Activated CD8-positive, alpha-beta memory T cell treated with anti-CD3 and anti-CD28 coated beads, Interleukin-2, amount 10 ng/mL, durations not matched to agents 7 days and 5 days (primary cell): Measurements from ENCODE around the gene GPR37L1. TPM values are rescaled to one million over a fixed set of nuclear protein-coding genes. Genes with fewer than 3 reads are reported as not detected.
"Not testable (repeated sequence)": the region's sequence is repeated elsewhere in the genome, so short reads cannot be mapped to it uniquely, and the experiment has no call there.

Experiments
- ATAC-seq: fragments of 150-1000 bp; cut with Tn5 transposase; one replicate; pipeline ENCODE4 v1.10.0; 2021; ENCODE audit warnings: moderate library complexity
- CTCF ChIA-PET: fragments of 350-600 bp; sonication (Branson Sonifier 250); formaldehyde crosslinking; loops from one replicate; lab custom pipeline; 2021; ENCODE audit warnings: antibody characterized with exemption; lab: Charles Lee
- DNase-seq: peaks from one replicate; pipeline ENCODE4 v3.0.0-alpha.2; 2020
- H3K27ac Mint-ChIP-seq: one replicate; pipeline ENCODE4 v1.8.0; 2021; ENCODE audit warnings: mild to moderate bottlenecking, mixed read lengths
- H3K27me3 Mint-ChIP-seq: one replicate; pipeline ENCODE4 v1.8.0; 2021; ENCODE audit warnings: mixed read lengths
- H3K36me3 Mint-ChIP-seq: one replicate; pipeline ENCODE4 v1.8.0; 2021; ENCODE audit warnings: mild to moderate bottlenecking, mixed read lengths
- H3K4me1 Mint-ChIP-seq: one replicate; pipeline ENCODE4 v1.8.0; 2021; ENCODE audit warnings: mixed read lengths
- H3K4me3 Mint-ChIP-seq: one replicate; pipeline ENCODE4 v1.8.0; 2021; ENCODE audit warnings: mild to moderate bottlenecking, moderate library complexity, mixed read lengths
- H3K9me3 Mint-ChIP-seq: one replicate; pipeline ENCODE4 v1.8.0; 2022; ENCODE audit warnings: low read depth, mixed read lengths
- total RNA-seq, 2 experiments: library from RNA; stranded (reverse); gene quantifications; one replicate each; pipeline ENCODE4 v1.2.3, GENCODE V29; 2021

Gene GPR37L1
- total RNA-seq, 2 experiments from 2014 or later = not detected

GRCh38 chr1:202164271-202165037, 41.7 kb downstream of the GPR37L1 start:
- ATAC-seq (peak; percentile 49), DNase-seq (peak; percentile 91)
- Mint-ChIP-seq H3K27me3 (no peaks in the 10 kb centered on the region), H3K27ac (peak overlapping the region; percentile 79), H3K36me3 (peaks cover 3% of the 10 kb centered on the region), H3K4me1 (peaks cover 60% of the 10 kb centered on the region), H3K9me3 (no peaks in the 10 kb centered on the region), H3K4me3 (peak overlapping the region; percentile 56)
- CTCF ChIA-PET = interaction anchor here (3.4 to 6.2 kb wide), 2 partner anchors 9 to 19 kb away, joined by 22 to 32 read pairs; no protein-coding TSS in a partner anchor

DNA sequence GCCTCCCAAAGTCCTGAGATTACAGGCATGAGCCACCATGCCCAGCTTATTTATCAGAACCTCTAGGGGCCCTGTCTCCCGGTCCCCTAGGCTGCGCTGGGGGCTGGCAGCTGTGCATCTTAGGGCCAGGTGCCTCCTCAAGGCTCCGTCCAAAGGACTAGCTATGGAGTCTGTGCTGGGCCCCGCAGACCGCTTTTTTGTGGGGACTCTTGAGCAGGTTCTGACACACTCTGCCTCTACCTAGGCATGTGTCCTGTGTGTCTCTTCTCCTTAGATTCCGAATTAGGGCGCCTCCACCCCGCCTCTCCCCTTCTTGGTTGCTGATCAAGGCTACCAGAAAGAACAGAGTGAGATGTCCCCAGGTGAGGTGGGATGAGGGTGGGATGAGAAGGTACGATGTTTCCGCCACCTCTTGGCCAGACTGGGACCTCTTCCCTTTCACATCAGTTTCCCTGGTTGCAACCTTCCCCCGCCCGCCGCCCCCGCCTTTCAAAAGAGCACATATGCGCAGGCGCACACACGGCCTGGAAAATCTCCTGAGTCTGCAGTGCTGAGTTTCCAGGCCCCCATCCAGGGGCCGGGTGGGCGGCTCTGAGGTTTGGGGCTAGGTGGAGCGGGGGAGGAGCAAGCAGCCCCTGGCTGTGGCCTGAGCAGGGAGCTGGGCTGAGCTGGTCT, 42.7 kb downstream of the GPR37L1 start:
- Mint-ChIP-seq H3K9me3 (no peaks in the 10 kb centered on the region), H3K36me3 (no peaks in the 10 kb centered on the region), H3K4me1 (peaks cover 59% of the 10 kb centered on the region), H3K27me3 (no peaks in the 10 kb centered on the region), H3K27ac (peak overlapping the region; percentile 79), H3K4me3 (peak overlapping the region; percentile 56)
- DNase-seq (peak; percentile 55), ATAC-seq (no peak)
- CTCF ChIA-PET = interaction anchor here (1.3 to 6.2 kb wide), 3 partner anchors 10 to 269 kb away, joined by 3 to 32 read pairs (median 22); no protein-coding TSS in a partner anchor

DNA sequence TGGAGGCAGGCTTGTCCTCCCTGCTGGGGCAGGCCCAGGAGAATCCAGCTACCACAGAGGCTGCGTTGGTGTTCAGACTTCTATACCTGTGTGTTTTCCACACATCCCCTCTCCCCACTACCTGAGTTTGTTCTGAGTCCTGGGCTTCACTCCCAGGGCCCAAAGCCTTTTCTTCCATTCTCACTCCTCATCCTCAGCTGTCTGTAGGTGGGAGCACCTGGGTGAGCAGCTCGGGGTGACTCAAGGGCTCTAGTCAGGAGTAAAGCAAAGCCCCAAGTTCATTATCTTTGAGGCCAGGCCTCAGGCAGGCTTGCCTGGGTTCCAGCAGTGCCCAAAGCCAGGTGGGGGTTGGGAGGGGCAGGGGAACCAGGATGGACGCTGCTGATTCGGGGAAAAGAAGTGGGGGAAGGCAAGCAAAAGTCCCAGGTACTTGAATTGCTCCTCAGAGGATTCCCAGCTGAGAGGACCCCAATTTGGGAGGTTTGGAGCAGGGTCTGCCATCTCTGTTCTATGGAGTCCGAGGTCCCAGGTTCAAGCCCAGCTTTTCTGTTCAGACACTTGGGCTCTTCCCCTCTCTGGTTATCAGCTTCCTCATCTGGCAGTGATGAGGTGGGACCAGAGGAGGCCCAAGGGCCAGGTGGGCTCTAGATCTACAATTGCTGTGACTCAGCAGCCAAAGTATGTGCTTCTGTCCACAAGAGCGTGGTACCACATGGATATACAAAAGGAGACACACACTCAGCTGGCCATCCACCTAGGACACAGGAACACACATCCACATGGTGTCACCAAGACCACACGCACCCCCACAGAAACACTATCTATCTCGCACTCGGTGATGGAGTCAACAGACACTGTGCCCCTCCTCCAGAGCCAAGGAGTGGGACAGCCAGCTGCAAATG, 43.5 kb downstream of the GPR37L1 start:
- Mint-ChIP-seq H3K4me3 (no peak overlapping the region), H3K9me3 (no peaks in the 10 kb centered on the region), H3K27me3 (no peaks in the 10 kb centered on the region), H3K27ac (peak overlapping the region; percentile 79), H3K4me1 (peaks cover 64% of the 10 kb centered on the region), H3K36me3 (no peaks in the 10 kb centered on the region)
- DNase-seq (no peak), ATAC-seq (no peak)
- CTCF ChIA-PET = interaction anchor here (1.3 to 3.4 kb wide), 2 partner anchors 11 to 270 kb away, joined by 3 to 22 read pairs; no protein-coding TSS in a partner anchor

- not testable (repeated sequence) for H3K27me3 Mint-ChIP-seq, H3K4me3 Mint-ChIP-seq, DNase-seq, H3K36me3 Mint-ChIP-seq, ATAC-seq, H3K9me3 Mint-ChIP-seq
- CTCF ChIA-PET = interaction anchor here (3.4 kb wide), 1 partner anchor 12 kb away, joined by 22 read pairs; no protein-coding TSS in a partner anchor
- H3K27ac Mint-ChIP-seq = peak overlapping the region; percentile 28
- H3K4me1 Mint-ChIP-seq = peaks cover 57% of the 10 kb centered on the region
Measured at GRCh38 chr1:202167054-202167453, 44.3 kb downstream of the GPR37L1 start.

DNA sequence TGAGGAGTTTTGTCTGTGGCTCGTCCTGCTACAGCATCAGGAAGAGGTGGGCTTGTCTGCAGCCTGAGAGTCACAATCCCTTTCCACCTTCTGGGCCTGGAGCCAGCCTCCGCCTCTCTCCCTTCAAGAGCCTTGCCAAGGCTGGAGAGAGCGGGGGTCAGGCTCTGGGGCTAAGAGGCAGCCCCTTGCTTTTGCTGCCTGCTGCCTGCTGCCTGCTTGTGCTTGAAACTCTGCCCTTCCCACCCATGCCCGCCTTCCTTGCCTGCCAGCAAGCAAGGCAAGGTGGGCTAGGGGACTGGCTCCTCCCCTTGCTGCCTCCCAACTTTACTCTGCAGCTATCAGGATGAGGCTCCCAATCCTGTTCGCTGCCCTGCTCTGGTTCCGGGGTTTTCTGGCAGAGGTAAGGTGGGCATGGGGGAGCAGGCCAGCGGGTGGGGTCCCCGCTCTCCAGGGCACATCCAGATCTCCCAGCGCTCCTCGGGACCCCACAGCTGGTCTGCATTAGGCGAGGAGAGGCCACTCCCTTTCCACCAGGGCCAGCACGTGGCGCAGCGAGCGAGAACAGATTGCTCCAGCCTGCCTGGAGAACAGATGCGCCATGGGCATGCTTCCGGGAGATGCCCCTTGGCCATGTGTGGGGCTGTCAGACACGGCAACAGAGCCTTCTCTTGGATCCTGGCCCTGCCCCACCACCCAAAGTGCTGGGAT, 45.1 kb downstream of the GPR37L1 start:
- DNase-seq (no peak), ATAC-seq (no peak)
- Mint-ChIP-seq H3K27ac (no peak overlapping the region), H3K36me3 (no peaks in the 10 kb centered on the region), H3K4me1 (peaks cover 49% of the 10 kb centered on the region), H3K27me3 (no peaks in the 10 kb centered on the region), H3K4me3 (no peak overlapping the region), H3K9me3 (no peaks in the 10 kb centered on the region)
- CTCF ChIA-PET = interaction anchor here (3.4 kb wide), 1 partner anchor 13 kb away, joined by 22 read pairs; no protein-coding TSS in a partner anchor

GRCh38 chr1:202168861-202169260, 46.1 kb downstream of the GPR37L1 start:
- H3K9me3 Mint-ChIP-seq = no peaks in the 10 kb centered on the region
- peaks cover 39% of the 10 kb centered on the region for H3K4me1 Mint-ChIP-seq
- CTCF ChIA-PET = no interaction called here
- DNase-seq = no peak
- H3K27ac Mint-ChIP-seq = no peak overlapping the region
- no peak for ATAC-seq
- no peak overlapping the region for H3K4me3 Mint-ChIP-seq
- no peaks in the 10 kb centered on the region for H3K36me3 Mint-ChIP-seq
- H3K27me3 Mint-ChIP-seq = no peaks in the 10 kb centered on the region

- H3K27ac Mint-ChIP-seq = no peak overlapping the region
- H3K4me1 Mint-ChIP-seq = peaks cover 20% of the 10 kb centered on the region
- DNase-seq (no peak), ATAC-seq (no peak)
- CTCF ChIA-PET = interaction anchor here (0.7 to 2.6 kb wide), 7 partner anchors 9 to 143 kb away, joined by 3 to 26 read pairs (median 4); partner anchors contain the start of gene PTPN7
- no peaks in the 10 kb centered on the region for H3K27me3 Mint-ChIP-seq
- H3K36me3 Mint-ChIP-seq = no peaks in the 10 kb centered on the region
- no peak overlapping the region for H3K4me3 Mint-ChIP-seq
- H3K9me3 Mint-ChIP-seq = no peaks in the 10 kb centered on the region
Measured at GRCh38 chr1:202170726-202171125, 48.0 kb downstream of the GPR37L1 start.

- DNase-seq (no peak), ATAC-seq (no peak)
- no peaks in the 10 kb centered on the region for H3K36me3 Mint-ChIP-seq
- H3K4me1 Mint-ChIP-seq = peaks cover 13% of the 10 kb centered on the region
- no peak overlapping the region for H3K27ac Mint-ChIP-seq
- H3K4me3 Mint-ChIP-seq = no peak overlapping the region
- CTCF ChIA-PET = interaction anchor here (0.5 to 2.6 kb wide), 6 partner anchors 9 to 17 kb away, joined by 3 to 26 read pairs (median 4); partner anchors contain the start of gene PTPN7
- H3K27me3 Mint-ChIP-seq = no peaks in the 10 kb centered on the region
- no peaks in the 10 kb centered on the region for H3K9me3 Mint-ChIP-seq
Measured at GRCh38 chr1:202171292-202172014, 48.7 kb downstream of the GPR37L1 start.

- Mint-ChIP-seq H3K27me3 (no peaks in the 10 kb centered on the region), H3K36me3 (no peaks in the 10 kb centered on the region), H3K4me1 (peaks cover 10% of the 10 kb centered on the region), H3K27ac (no peak overlapping the region), H3K9me3 (no peaks in the 10 kb centered on the region), H3K4me3 (no peak overlapping the region)
- DNase-seq (no peak), ATAC-seq (peak; percentile 40)
- CTCF ChIA-PET = interaction anchor here (0.5 to 2.6 kb wide), 4 partner anchors 8 to 17 kb away, joined by 3 to 26 read pairs (median 8); partner anchors contain the start of gene PTPN7
Measured at GRCh38 chr1:202172015-202172355, 49.3 kb downstream of the GPR37L1 start.

DNA sequence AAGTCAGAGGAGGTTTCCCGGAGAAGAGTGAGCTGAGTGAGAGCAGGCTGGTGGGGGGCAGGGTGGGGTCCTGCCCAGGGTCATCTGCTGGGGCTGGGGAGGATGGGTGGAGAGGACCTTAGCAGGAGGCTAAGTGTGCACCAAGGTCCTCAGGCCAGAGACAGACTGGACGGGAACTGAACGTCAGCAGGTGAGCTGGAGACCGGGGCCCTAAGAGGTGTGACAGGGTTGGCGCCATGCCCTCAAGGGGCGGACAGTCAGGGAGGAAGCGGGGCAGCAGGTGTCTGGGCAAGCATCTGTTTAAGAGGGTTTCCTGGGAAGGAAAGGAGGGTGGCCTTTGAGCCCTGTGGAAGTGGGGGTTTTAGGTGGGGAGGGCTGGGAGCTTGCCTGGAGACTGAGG, 51.3 kb downstream of the GPR37L1 start:
- Mint-ChIP-seq H3K4me1 (peaks cover 8% of the 10 kb centered on the region), H3K9me3 (no peaks in the 10 kb centered on the region), H3K27me3 (no peaks in the 10 kb centered on the region), H3K27ac (no peak overlapping the region), H3K4me3 (no peak overlapping the region), H3K36me3 (no peaks in the 10 kb centered on the region)
- CTCF ChIA-PET = interaction anchor here (1.3 to 4.6 kb wide), 5 partner anchors 10 to 18 kb away, joined by 8 to 25 read pairs (median 9); partner anchors contain the start of gene PTPN7
- no peak for ATAC-seq
- no peak for DNase-seq

- Mint-ChIP-seq H3K4me1 (peaks cover 3% of the 10 kb centered on the region), H3K27me3 (no peaks in the 10 kb centered on the region), H3K36me3 (no peaks in the 10 kb centered on the region), H3K4me3 (no peak overlapping the region), H3K27ac (no peak overlapping the region), H3K9me3 (no peaks in the 10 kb centered on the region)
- ATAC-seq (no peak), DNase-seq (no peak)
- CTCF ChIA-PET = interaction anchor here (1.0 to 4.6 kb wide), 5 partner anchors 9 to 22 kb away, joined by 3 to 25 read pairs (median 6); partner anchors contain the start of gene LGR6
Measured at GRCh38 chr1:202176949-202177927, 54.5 kb downstream of the GPR37L1 start.
